KMS-11 (cell line): ENCODE results near the gene C15orf62.

ENCODE experiments used
- H2AFZ ChIP-seq: fragments of 200-600 bp; sonication (generic); 2 replicates; pipeline ENCODE4 v1.6.1; 2016; ENCODE audit warnings: antibody characterized with exemption, mixed run types, low read depth
- H3K27ac ChIP-seq: fragments of 200-600 bp; sonication (generic); 2 replicates; pipeline ENCODE4 v1.6.1; 2016; ENCODE audit warnings: mild to moderate bottlenecking, mixed run types
- H3K27me3 ChIP-seq: fragments of 200-600 bp; sonication (generic); 2 replicates; pipeline ENCODE4 v1.6.1; 2017; ENCODE audit warnings: mild to moderate bottlenecking, low read depth, mixed run types, moderate library complexity; ENCODE audit not compliant: insufficient read depth
- H3K36me3 ChIP-seq: fragments of 200-600 bp; sonication (generic); 2 replicates; pipeline ENCODE4 v1.6.1; 2017; ENCODE audit warnings: mild to moderate bottlenecking, mixed run types; ENCODE audit not compliant: insufficient read depth
- H3K4me1 ChIP-seq: fragments of 200-600 bp; sonication (generic); 2 replicates; pipeline ENCODE4 v1.6.1; 2016; ENCODE audit warnings: mild to moderate bottlenecking, low read depth, mixed run types; ENCODE audit not compliant: poor library complexity, severe bottlenecking
- H3K4me2 ChIP-seq: fragments of 200-600 bp; sonication (generic); 2 replicates; pipeline ENCODE4 v1.7.0; 2016; ENCODE audit warnings: mild to moderate bottlenecking, mixed run types
- H3K4me3 ChIP-seq: fragments of 200-600 bp; sonication (generic); IDR thresholded peaks from 2 replicates; pipeline ENCODE4 v1.6.1; 2017; ENCODE audit warnings: low read depth, low read length, mixed read lengths; ENCODE audit not compliant: insufficient read depth
- H3K79me2 ChIP-seq: fragments of 200-600 bp; sonication (generic); 2 replicates; pipeline ENCODE4 v1.6.1; 2016; ENCODE audit warnings: low read depth, mixed run types; ENCODE audit not compliant: insufficient read depth
- H3K9ac ChIP-seq: fragments of 200-600 bp; sonication (generic); 2 replicates; pipeline ENCODE4 v1.6.1; 2016; ENCODE audit warnings: mild to moderate bottlenecking, mixed run types
- H4K20me1 ChIP-seq: fragments of 200-600 bp; sonication (generic); 2 replicates; pipeline ENCODE4 v1.6.1; 2016; ENCODE audit warnings: mild to moderate bottlenecking, mixed run types; ENCODE audit not compliant: insufficient read depth
- CTCF ChIP-seq: fragments of 200-600 bp; sonication (generic); conservative IDR thresholded peaks from 2 replicates; pipeline ENCODE4 v1.6.1; 2017; ENCODE audit warnings: low read depth, mild to moderate bottlenecking, antibody characterized with exemption, low read length, moderate library complexity, mixed read lengths

Gene C15orf62

GRCh38 chr15:40769274-40770146, at the start of gene C15orf62:
Gene C15orf62, plus strand, starts transcription at chr15:40769980. Its CDS starts 516 bp downstream, at chr15:40770496.
- peaks cover 22% of the 10 kb centered on the region for H3K4me1 ChIP-seq
- H3K79me2 ChIP-seq: no peaks in the 10 kb centered on the region
- no peak within 1 kb of the TSS for H3K9ac ChIP-seq
- H3K36me3 ChIP-seq: no peaks in the 10 kb centered on the region
- H3K4me3 ChIP-seq: no peak within 1 kb of the TSS
- TF ChIP-seq CTCF: no peak
- H3K27ac ChIP-seq: no peak within 1 kb of the TSS
- H3K4me2 ChIP-seq: no peak within 1 kb of the TSS
- H3K27me3 ChIP-seq: no peaks in the 10 kb centered on the region
- H2AFZ ChIP-seq: no peak within 1 kb of the TSS
- H4K20me1 ChIP-seq: no peaks in the 10 kb centered on the region

- no peak for TF ChIP-seq CTCF
- H3K36me3 ChIP-seq: no peaks in the 10 kb centered on the region; the same call in 1 of the 2 replicates
- no peaks in the 10 kb centered on the region for H4K20me1 ChIP-seq
Measured at GRCh38 chr15:40721701-40722100, 48.1 kb upstream of the C15orf62 start.

GRCh38 chr15:40722354-40722753, 47.4 kb upstream of the C15orf62 start:
- no peaks in the 10 kb centered on the region for H4K20me1 ChIP-seq
- no peak for TF ChIP-seq CTCF
- H3K4me2 ChIP-seq: no peak overlapping the region
- no peak overlapping the region for H2AFZ ChIP-seq
- no peak overlapping the region for H3K9ac ChIP-seq
- no peak overlapping the region; the same call in 1 of the 2 replicates for H3K27ac ChIP-seq
- no peak overlapping the region for H3K4me3 ChIP-seq
- H3K4me1 ChIP-seq: peaks cover 38% of the 10 kb centered on the region
- H3K27me3 ChIP-seq: no peaks in the 10 kb centered on the region
- no peaks in the 10 kb centered on the region; the same call in 1 of the 2 replicates for H3K36me3 ChIP-seq
- no peaks in the 10 kb centered on the region for H3K79me2 ChIP-seq

More at GRCh38 chr15:40721701-40722100, 48.1 kb upstream of the C15orf62 start:
- Histone ChIP-seq H3K4me3 (no peak overlapping the region), H3K4me2 (no peak overlapping the region; the same call in 1 of the 2 replicates), H3K79me2 (no peaks in the 10 kb centered on the region), H3K27ac (no peak overlapping the region; the same call in 1 of the 2 replicates), H3K9ac (no peak overlapping the region), H3K4me1 (peaks cover 38% of the 10 kb centered on the region), H3K27me3 (no peaks in the 10 kb centered on the region), H2AFZ (no peak overlapping the region)

- Histone ChIP-seq H3K4me3 (no peak overlapping the region), H2AFZ (no peak overlapping the region), H3K4me1 (peaks cover 38% of the 10 kb centered on the region), H4K20me1 (no peaks in the 10 kb centered on the region), H3K27ac (no peak overlapping the region), H3K4me2 (no peak overlapping the region), H3K9ac (no peak overlapping the region), H3K27me3 (no peaks in the 10 kb centered on the region), H3K79me2 (no peaks in the 10 kb centered on the region), H3K36me3 (no peaks in the 10 kb centered on the region; the same call in 1 of the 2 replicates)
- TF ChIP-seq CTCF: no peak
Measured at GRCh38 chr15:40722934-40723333, 46.8 kb upstream of the C15orf62 start.
